Esophagus squamous epithelium (tissue), 4 donors: ENCODE data around the gene MED29.

ENCODE experiments used
- CTCF ChIP-seq, 6 experiments: fragments of 450-650 bp in 4 of 6; fragments of 200-600 bp in 2 of 6; sonication (generic) in 2 of 6; IDR thresholded peaks; one replicate each; pipeline ENCODE4 v1.5.1; 2016 to 2019; ENCODE audit warnings: antibody characterized with exemption in 6 of 6, mild to moderate bottlenecking in 4 of 6, moderate library complexity in 4 of 6
- POLR2A ChIP-seq, 4 donors: fragments of 450-650 bp; IDR thresholded peaks; one replicate each; pipeline ENCODE4 v1.6.1; 2017; ENCODE audit warnings: antibody characterized with exemption in 4 of 4, mild to moderate bottlenecking in 4 of 4, moderate library complexity in 3 of 4

DNA sequence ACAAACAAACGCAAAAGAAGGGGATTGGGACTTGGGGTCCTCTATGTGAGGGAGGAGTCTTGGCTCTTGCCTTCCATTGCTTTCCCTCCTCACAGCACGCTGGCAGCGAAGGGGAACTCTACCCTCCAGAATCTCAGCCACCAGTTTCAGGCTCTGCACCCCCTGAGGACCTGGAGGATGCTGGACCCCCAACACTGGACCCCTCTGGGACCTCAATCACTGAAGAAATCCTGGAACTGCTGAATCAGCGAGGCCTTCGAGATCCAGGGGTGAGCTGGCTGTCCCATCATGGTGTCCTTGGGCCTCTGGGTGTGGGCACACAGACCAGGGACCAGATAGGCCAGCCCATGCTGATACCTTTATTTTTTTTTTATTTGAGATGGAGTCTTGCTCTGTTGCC lies 30.8 kb downstream of the MED29 start:
- TF ChIP-seq CTCF (IDR thresholded peaks at IDR 0.05) (no peak), POLR2A (IDR thresholded peaks at IDR 0.05) (no peak)
